GM18520 (cell line): ENCODE measurements around the gene PRSS53.

ENCODE experiments used
- ATAC-seq: cut with Tn5 transposase; IDR thresholded peaks from one replicate; pipeline ENCODE4 v1.9.1; 2021; ENCODE audit not compliant: unreplicated experiment

PRSS53 gene

GRCh38 chr16:31080035-31080629, 8.6 kb downstream of the PRSS53 start:
- no peak for ATAC-seq

- no peak for ATAC-seq
Observed at GRCh38 chr16:31079342-31079944, 9.3 kb downstream of the PRSS53 start.

- ATAC-seq, result no peak
Observed at GRCh38 chr16:31078597-31079341, 10.0 kb downstream of the PRSS53 start.

- no peak for ATAC-seq
Observed at GRCh38 chr16:31077592-31078396, 10.9 kb downstream of the PRSS53 start.

GRCh38 chr16:31077024-31077423, 11.7 kb downstream of the PRSS53 start:
- ATAC-seq, result no peak

- ATAC-seq, result no peak
Observed at GRCh38 chr16:31076319-31076718, 12.4 kb downstream of the PRSS53 start.

GRCh38 chr16:31074814-31075183, 13.9 kb downstream of the PRSS53 start:
- no peak for ATAC-seq

GRCh38 chr16:31073970-31074813, 14.6 kb downstream of the PRSS53 start, which contains the start of the genes ZNF646 and ZNF668:
TSS of gene ZNF646 (plus strand) at chr16:31074422. CDS start at chr16:31076325, 1,903 bp downstream.
TSS of gene ZNF668 (minus strand) at chr16:31074240. CDS start at chr16:31064459, 9,781 bp downstream.
- peak; percentile 57 for ATAC-seq

GRCh38 chr16:31073142-31073969, 15.4 kb downstream of the PRSS53 start:
- ATAC-seq, result peak; percentile 40

- ATAC-seq, result no peak
Observed at GRCh38 chr16:31072540-31073141, 16.1 kb downstream of the PRSS53 start.

- no peak for ATAC-seq
Observed at GRCh38 chr16:31071861-31072260, 16.9 kb downstream of the PRSS53 start.

- no peak for ATAC-seq
Observed at GRCh38 chr16:31067342-31067741, 21.4 kb downstream of the PRSS53 start.

GRCh38 chr16:31064882-31065461, 23.8 kb downstream of the PRSS53 start:
- no peak for ATAC-seq

GRCh38 chr16:31063843-31064611, 24.7 kb downstream of the PRSS53 start:
- ATAC-seq, result no peak

- no peak for ATAC-seq
Observed at GRCh38 chr16:31063495-31063842, 25.3 kb downstream of the PRSS53 start.

GRCh38 chr16:31061813-31062440, 26.8 kb downstream of the PRSS53 start:
- ATAC-seq, result no peak

GRCh38 chr16:31061126-31061812, 27.5 kb downstream of the PRSS53 start:
- ATAC-seq, result no peak
